Suppressor macrophage (primary cell): ENCODE measurements around the gene SLC44A4.
"Not testable (repeated sequence)": the region's sequence is repeated elsewhere in the genome, so short reads cannot be mapped to it uniquely, and the experiment has no call there.

Experiments
- DNase-seq, 4 experiments: peaks; one replicate each; pipeline ENCODE4 v3.0.0-alpha.2; 2020 to 2022

SLC44A4 gene

GRCh38 chr6:31851980-31852718, 26.6 kb downstream of the SLC44A4 start:
- not testable (repeated sequence) for DNase-seq

- DNase-seq, result no peak
Measured at GRCh38 chr6:31851485-31851832, 27.3 kb downstream of the SLC44A4 start.

GRCh38 chr6:31850765-31851484, 27.9 kb downstream of the SLC44A4 start:
- no peak for DNase-seq

GRCh38 chr6:31847276-31847978, 31.4 kb downstream of the SLC44A4 start:
- DNase-seq, result no peak

- DNase-seq, result no peak
Measured at GRCh38 chr6:31844507-31844906, 34.3 kb downstream of the SLC44A4 start.

GRCh38 chr6:31842053-31842452, 36.7 kb downstream of the SLC44A4 start:
- no peak for DNase-seq

GRCh38 chr6:31839779-31840126, 39.0 kb downstream of the SLC44A4 start:
- DNase-seq, result not testable (repeated sequence)

- DNase-seq, result no peak
Measured at GRCh38 chr6:31838968-31839367, 39.8 kb downstream of the SLC44A4 start.

GRCh38 chr6:31838114-31838553, 40.7 kb downstream of the SLC44A4 start:
- DNase-seq, result not testable (repeated sequence)

GRCh38 chr6:31837369-31838113, 41.3 kb downstream of the SLC44A4 start:
- DNase-seq, result peak in 1 of 4 experiments; percentile 19

GRCh38 chr6:31836474-31837368, 42.1 kb downstream of the SLC44A4 start:
- peak; percentile 40 to 69 (median 60) for DNase-seq

- DNase-seq, result peak in 1 of 4 experiments; percentile 18
Measured at GRCh38 chr6:31836047-31836473, 42.7 kb downstream of the SLC44A4 start.

- peak; percentile 88 to 95 (median 92) for DNase-seq
Measured at GRCh38 chr6:31834367-31835250, 44.2 kb downstream of the SLC44A4 start.

GRCh38 chr6:31831350-31832215, 47.2 kb downstream of the SLC44A4 start:
- peak in 3 of 4 experiments; percentile 49 to 53 (median 52) for DNase-seq

- no peak for DNase-seq
Measured at GRCh38 chr6:31830886-31831335, 47.9 kb downstream of the SLC44A4 start.

- DNase-seq, result peak; percentile 18 to 73 (median 52)
Measured at GRCh38 chr6:31829633-31830283, 49.0 kb downstream of the SLC44A4 start.

GRCh38 chr6:31827286-31828079, 51.3 kb downstream of the SLC44A4 start, which contains the start of gene HSPA1B:
Gene HSPA1B (plus strand): TSS chr6:31827738. CDS start chr6:31827951, 213 bp downstream.
- peak; percentile 96 to 99 (median 98) for DNase-seq
